Adrenal gland (tissue), 5 donors: Measurements from ENCODE around the gene NECTIN1.

Source experiments
- CTCF ChIP-seq, 6 experiments: fragments of 450-650 bp in 4 of 6; fragments of 200-600 bp in 2 of 6; sonication (generic) in 1 of 6; IDR thresholded peaks; 1 replicate in 5 of 6; 2 replicates in 1 of 6; pipeline versions ENCODE4 v1.5.1 to v1.8.0; 2016 to 2021; ENCODE audit warnings: antibody characterized with exemption in 6 of 6, mild to moderate bottlenecking in 2 of 6, moderate library complexity in 1 of 6
- POLR2A ChIP-seq, 2 donors: fragments of 450-650 bp; IDR thresholded peaks; one replicate each; pipeline ENCODE4 v1.6.1; 2017; ENCODE audit warnings: antibody characterized with exemption in 2 of 2, mild to moderate bottlenecking in 2 of 2, moderate library complexity in 1 of 2
- donor health status: DM: no; HTN: no; CAD: no.

GRCh38 chr11:119734788-119735187, 5.8 kb upstream of the NECTIN1 start:
- TF ChIP-seq CTCF (IDR thresholded peaks at IDR 0.05) (no peak), POLR2A (IDR thresholded peaks at IDR 0.05) (no peak)
